B cell (primary cell): Measurements from ENCODE around the gene LGR5. TPM values are rescaled to one million over a fixed set of nuclear protein-coding genes. Genes with fewer than 3 reads are reported as not detected.

Experiments used
- ATAC-seq: fragments of 200-7000 bp; cut with Tn5 transposase; one replicate; pipeline ENCODE4 v1.10.0; 2021; ENCODE audit warnings: low read depth, mild to moderate bottlenecking, moderate number of reproducible peaks, moderate library complexity
- CTCF ChIA-PET: fragments of 350-600 bp; sonication (Branson Sonifier 250); formaldehyde crosslinking; loops from one replicate; lab custom pipeline; 2021; ENCODE audit warnings: antibody characterized with exemption, inconsistent platforms; lab: Charles Lee
- POLR2A ChIA-PET: fragments of 350-600 bp; sonication (Branson Sonifier 250); formaldehyde crosslinking; loops from one replicate; lab custom pipeline; 2021; ENCODE audit warnings: antibody characterized with exemption; lab: Charles Lee
- DNase-seq: peaks from one replicate; pipeline ENCODE4 v3.0.0; 2013
- H2AFZ ChIP-seq: 2 replicates; pipeline ENCODE4 v1.6.1; 2012; ENCODE audit warnings: mild to moderate bottlenecking, low read depth, low read length; ENCODE audit not compliant: insufficient read depth, poor library complexity, severe bottlenecking
- H3K27ac ChIP-seq, 2 donors: 1 replicate in 1 of 2; 2 replicates in 1 of 2; pipeline ENCODE4 v1.5.1; 2012 to 2013; ENCODE audit warnings: low read length in 2 of 2, mild to moderate bottlenecking in 2 of 2, moderate library complexity in 1 of 2
- H3K27me3 ChIP-seq, 4 experiments: fragments of 200-600 bp in 1 of 4; sonication (generic) in 1 of 4; replicated peaks in 1 of 4; 1 replicate in 2 of 4; 2 replicates in 2 of 4; pipeline versions ENCODE4 v1.6.1 to v1.7.0; 2013 to 2016; ENCODE audit warnings: low read length in 3 of 4, mild to moderate bottlenecking in 2 of 4, mixed read lengths in 1 of 4, moderate library complexity in 1 of 4; ENCODE audit not compliant: insufficient read depth in 4 of 4, control insufficient read depth in 3 of 4; ENCODE audit errors: control extremely low read depth in 1 of 4
- H3K36me3 ChIP-seq, 2 experiments: replicated peaks in 1 of 2; 1 replicate in 1 of 2; 2 replicates in 1 of 2; pipeline versions ENCODE4 v1.6.1 to v1.7.1; 2013; ENCODE audit warnings: low read length in 1 of 2; ENCODE audit not compliant: insufficient read depth in 2 of 2, control insufficient read depth in 1 of 2; ENCODE audit errors: control extremely low read depth in 1 of 2, extremely low read depth in 1 of 2
- H3K4me1 ChIP-seq, 2 donors: fragments of 200-600 bp in 1 of 2; sonication (generic) in 1 of 2; 1 replicate in 1 of 2; 2 replicates in 1 of 2; pipeline versions ENCODE4 v1.5.1 to v1.6.1; 2013 to 2017; ENCODE audit warnings: low read length in 2 of 2; ENCODE audit not compliant: control insufficient read depth in 2 of 2, insufficient read depth in 2 of 2
- H3K4me2 ChIP-seq: replicated peaks from 2 replicates; pipeline ENCODE3; 2012; ENCODE audit warnings: mild to moderate bottlenecking, low read depth, low read length; ENCODE audit not compliant: poor library complexity, severe bottlenecking
- H3K4me3 ChIP-seq, 5 experiments: fragments of 200-600 bp in 1 of 5; sonication (generic) in 1 of 5; 1 replicate in 3 of 5; 2 replicates in 2 of 5; pipeline versions ENCODE4 v1.5.1 to v1.7.0; 2011 to 2016; ENCODE audit warnings: low read length in 4 of 5, mild to moderate bottlenecking in 4 of 5, low read depth in 2 of 5, control low read depth in 1 of 5, moderate library complexity in 1 of 5; ENCODE audit not compliant: insufficient read depth in 1 of 5; ENCODE audit errors: control extremely low read depth in 1 of 5, extremely low read depth in 1 of 5
- H3K79me2 ChIP-seq: fragments of 200-600 bp; sonication (generic); one replicate; pipeline ENCODE4 v1.6.0; 2016; ENCODE audit warnings: low read length; ENCODE audit not compliant: control insufficient read depth, insufficient read depth
- H3K9ac ChIP-seq: fragments of 200-600 bp; sonication (generic); 2 replicates; pipeline ENCODE4 v1.6.1; 2017; ENCODE audit warnings: mild to moderate bottlenecking, low read length, moderate library complexity
- H3K9me3 ChIP-seq, 3 donors: one replicate each; pipeline versions ENCODE4 v1.6.1 to v1.7.1; 2013; ENCODE audit warnings: low read length in 2 of 3; ENCODE audit not compliant: control insufficient read depth in 2 of 3, insufficient read depth in 1 of 3; ENCODE audit errors: control extremely low read depth in 1 of 3
- H4K20me1 ChIP-seq: 2 replicates; pipeline ENCODE4 v1.6.0; 2012; ENCODE audit warnings: mild to moderate bottlenecking, low read length; ENCODE audit not compliant: insufficient read depth, control insufficient read depth, poor library complexity, severe bottlenecking
- H3K27ac Mint-ChIP-seq: one replicate; pipeline ENCODE4 v1.8.0; 2021; ENCODE audit warnings: mixed read lengths
- H3K27me3 Mint-ChIP-seq: one replicate; pipeline ENCODE4 v1.8.0; 2021; ENCODE audit warnings: mixed read lengths
- H3K4me1 Mint-ChIP-seq: one replicate; pipeline ENCODE4 v1.8.0; 2021; ENCODE audit warnings: mixed read lengths
- H3K4me3 Mint-ChIP-seq: one replicate; pipeline ENCODE4 v1.8.0; 2021; ENCODE audit warnings: mixed read lengths
- H3K9me3 Mint-ChIP-seq: one replicate; pipeline ENCODE4 v1.8.0; 2022; ENCODE audit warnings: mixed read lengths; ENCODE audit not compliant: insufficient read depth
- CTCF ChIP-seq: fragments of 200-600 bp; IDR thresholded peaks from one replicate; pipeline ENCODE4 v1.8.0; 2022; ENCODE audit warnings: antibody characterized with exemption, mild to moderate bottlenecking
- EZH2 ChIP-seq: IDR thresholded peaks from 2 replicates; pipeline ENCODE4 v1.6.1; 2012; ENCODE audit warnings: borderline replicate concordance, low read depth, mild to moderate bottlenecking, moderate library complexity, low read length; ENCODE audit not compliant: insufficient read depth, poor library complexity, severe bottlenecking
- WGBS: methylation state at CpG from one replicate; pipeline ENCODE4 v1.1.5; 2013; ENCODE audit warnings: missing lambda C conversion rate; ENCODE audit not compliant: insufficient coverage; 5-methylcytosine and 5-hydroxymethylcytosine counted together
- intact Hi-C: fragments of 100-400 bp; cut with micrococcal nuclease; formaldehyde crosslinking; loops from one replicate; pipeline ENCODE4 v1.10.0; 2022
- polyA plus RNA-seq: library from polyadenylated mRNA; depleted of rRNA; stranded (reverse); fragments of >200 nt; gene quantifications from 2 replicates; pipeline ENCODE4 v1.2.3, GENCODE V29; 2012
- total RNA-seq, 2 donors: library from RNA; stranded (reverse); fragments of 120-200 nt in 1 of 2; gene quantifications; 1 replicate in 1 of 2; 2 replicates in 1 of 2; pipeline versions ENCODE4 v1.2.3 to v1.2.4, GENCODE V29; 2013 to 2022

The LGR5 gene
- total and polyA plus RNA-seq, 2 donors (not counting 1 experiment from before 2014, with no cell fraction given): 0.06 TPM; not detected in 1

DNA sequence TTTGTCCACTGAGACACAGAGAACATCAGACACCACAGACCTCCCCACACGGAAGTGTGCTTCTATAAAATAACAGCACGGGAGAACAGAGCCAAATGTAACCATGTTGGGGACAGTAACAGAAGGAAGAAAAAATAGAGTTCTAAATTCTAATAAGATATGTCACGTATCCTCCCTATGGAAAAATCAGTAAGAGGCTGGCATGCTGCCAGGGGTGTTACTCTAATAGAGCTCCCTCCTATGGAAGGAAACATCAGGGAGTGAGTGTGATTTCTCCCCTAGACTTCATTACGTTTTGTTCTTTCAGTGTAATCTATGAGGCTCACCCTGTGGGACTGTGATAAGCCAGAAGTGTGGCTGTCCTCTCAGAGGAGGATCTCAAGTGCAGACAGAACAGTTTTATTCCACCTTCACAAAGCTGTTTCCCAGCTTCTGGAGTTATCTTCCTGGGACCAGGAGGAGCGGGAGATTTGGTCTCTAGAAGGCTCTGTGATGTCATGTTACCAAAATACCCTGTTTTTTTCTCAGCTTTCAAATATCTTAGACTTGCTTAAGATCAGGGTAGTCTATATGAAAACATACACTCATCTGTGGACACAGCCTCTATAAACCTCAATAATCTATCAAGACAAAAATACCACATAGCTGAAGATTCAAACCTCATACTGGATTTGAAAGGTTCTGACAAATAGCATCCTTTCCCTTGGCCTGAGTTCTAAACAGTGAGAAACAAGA lies 154.8 kb downstream of the LGR5 start:
- Histone ChIP-seq H3K79me2 (no peaks in the 10 kb centered on the region), H3K36me3 (no peaks in the 10 kb centered on the region), H2AFZ (no peak overlapping the region), H4K20me1 (no peaks in the 10 kb centered on the region), H3K9ac (no peak overlapping the region), H3K27ac (no peak overlapping the region), H3K4me2 (no peak overlapping the region), H3K27me3 (peaks cover 0 to 9% (median 2%) of the 10 kb centered on the region in 4 experiments), H3K4me1 (no peaks in the 10 kb centered on the region), H3K4me3 (no peak overlapping the region), H3K9me3 (peaks cover 0 to 3% (median 2%) of the 10 kb centered on the region in 3 donors)
- POLR2A ChIA-PET: no interaction called here
- H3K4me1 Mint-ChIP-seq: no peaks in the 10 kb centered on the region
- H3K9me3 Mint-ChIP-seq: no peaks in the 10 kb centered on the region
- CTCF ChIA-PET: no interaction called here
- H3K27ac Mint-ChIP-seq: no peak overlapping the region
- peaks cover 48% of the 10 kb centered on the region for H3K27me3 Mint-ChIP-seq
- H3K4me3 Mint-ChIP-seq: no peak overlapping the region
- no peak for TF ChIP-seq EZH2
- no peak for TF ChIP-seq CTCF
- intact Hi-C loops: no loop called here
- no CpG with 5 or more reads among the region's 5 CpGs for WGBS
- ATAC-seq (no peak), DNase-seq (no peak)

DNA sequence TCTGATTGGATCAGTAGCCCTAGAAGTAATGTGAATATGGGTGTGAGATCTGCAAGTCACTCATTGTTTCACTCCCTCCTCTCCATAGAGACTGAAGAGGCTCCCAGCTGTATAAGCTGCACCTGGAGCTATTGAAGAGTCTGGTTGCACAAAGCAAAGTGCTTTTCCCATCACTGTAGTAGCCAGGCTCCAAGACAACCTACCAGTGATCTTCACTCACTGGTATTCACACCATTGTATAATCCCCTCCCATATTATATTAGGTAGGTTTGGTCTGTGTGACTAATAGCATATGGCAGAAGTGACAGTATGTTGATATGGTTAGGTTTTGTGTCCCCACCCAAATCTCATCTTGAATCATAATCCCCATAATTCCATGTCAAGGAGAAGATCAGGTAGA lies 159.6 kb downstream of the LGR5 start:
- no peak overlapping the region for H2AFZ ChIP-seq
- no peaks in the 10 kb centered on the region for H3K4me1 ChIP-seq
- H3K4me3 ChIP-seq: no peak overlapping the region
- H3K27ac Mint-ChIP-seq: no peak overlapping the region
- no peak overlapping the region for H3K4me2 ChIP-seq
- ATAC-seq: no peak
- H4K20me1 ChIP-seq: no peaks in the 10 kb centered on the region
- intact Hi-C loops: no loop called here
- DNase-seq: no peak
- peaks cover 0 to 10% (median 3%) of the 10 kb centered on the region in 3 donors for H3K9me3 ChIP-seq
- H3K79me2 ChIP-seq: no peaks in the 10 kb centered on the region
- H3K4me1 Mint-ChIP-seq: no peaks in the 10 kb centered on the region
- H3K27ac ChIP-seq: no peak overlapping the region
- TF ChIP-seq EZH2 (no peak), CTCF (no peak)
- ChIA-PET POLR2A (no interaction called here), CTCF (no interaction called here)
- peaks cover 19% of the 10 kb centered on the region for H3K27me3 Mint-ChIP-seq
- no peak overlapping the region for H3K9ac ChIP-seq
- H3K9me3 Mint-ChIP-seq: peaks cover 3% of the 10 kb centered on the region
- no peaks in the 10 kb centered on the region for H3K36me3 ChIP-seq
- peaks cover 0 to 3% (median 0%) of the 10 kb centered on the region in 4 experiments for H3K27me3 ChIP-seq
- H3K4me3 Mint-ChIP-seq: no peak overlapping the region
